Activated CD4-positive, alpha-beta T cell treated with anti-CD3 and anti-CD28 coated beads, Interleukin-2, Interleukin-6, amounts not matched to agents 100 ng/mL and 50 ng/mL, durations not matched to agents 16 hours and 8 hours (primary cell): Measurements from ENCODE around the gene TOR1AIP2.
A peak's percentile ranks its signal among the peaks of the same experiment; 100 is the strongest.

Source experiments
- DNase-seq: peaks from one replicate; pipeline ENCODE4 v3.0.0-alpha.2; 2020

TOR1AIP2 gene

GRCh38 chr1:179877586-179878265 is at the start of gene TOR1AIP2:
TSS of gene TOR1AIP2 (minus strand) at chr1:179877803. CDS start at chr1:179852665, 25,138 bp downstream.
- peak; percentile 94 for DNase-seq

DNA sequence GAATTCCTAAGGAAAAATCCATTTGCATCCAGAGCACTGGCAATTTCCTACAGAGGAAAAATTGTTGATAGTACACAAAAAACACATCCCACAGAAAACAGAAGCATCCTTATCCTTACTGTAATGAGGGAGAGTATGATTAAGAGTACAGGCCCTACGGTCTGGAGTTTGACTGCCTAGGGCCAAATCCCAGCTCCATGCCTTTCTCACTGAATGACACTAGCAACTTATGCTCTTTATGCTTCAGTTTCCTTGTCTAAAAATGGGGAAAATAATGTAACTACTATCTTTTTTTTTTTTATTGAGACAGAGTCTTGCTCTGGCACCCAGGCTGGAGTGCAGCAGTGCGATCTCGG is 49.2 kb upstream of the TOR1AIP2 start:
- DNase-seq: no peak

GRCh38 chr1:179925922-179926849 is 48.6 kb upstream of the TOR1AIP2 start:
- no peak for DNase-seq

GRCh38 chr1:179925302-179925701 is 47.7 kb upstream of the TOR1AIP2 start:
- no peak for DNase-seq

GRCh38 chr1:179924268-179924667 is 46.7 kb upstream of the TOR1AIP2 start:
- no peak for DNase-seq

GRCh38 chr1:179923029-179923428 is 45.4 kb upstream of the TOR1AIP2 start:
- DNase-seq: no peak

- no peak for DNase-seq
These were observed 44.6 kb upstream of the TOR1AIP2 start for GRCh38 chr1:179921981-179922872.

- no peak for DNase-seq
These were observed 43.9 kb upstream of the TOR1AIP2 start for GRCh38 chr1:179921472-179921871.

- DNase-seq: peak; percentile 41
These were observed 40.2 kb upstream of the TOR1AIP2 start for GRCh38 chr1:179917601-179918429.

- no peak for DNase-seq
These were observed 34.2 kb upstream of the TOR1AIP2 start for GRCh38 chr1:179911812-179912211.

DNA sequence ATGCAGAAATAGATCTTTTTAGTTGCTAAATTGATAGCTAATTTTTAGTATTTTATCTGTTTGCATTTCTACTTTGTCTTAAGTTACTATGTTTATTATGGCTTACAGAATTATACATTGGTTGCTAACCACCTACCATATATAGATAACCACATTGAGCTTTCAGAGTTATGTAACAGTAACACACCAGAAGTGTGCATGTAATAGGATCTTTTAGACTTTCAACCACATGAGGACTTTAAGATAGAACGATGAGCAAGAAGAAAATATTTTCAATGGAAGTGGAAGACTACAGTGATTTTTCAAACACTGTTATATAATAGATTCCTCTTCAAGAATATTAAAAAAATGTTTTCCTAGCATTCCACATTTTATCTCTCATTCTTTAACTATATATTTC is 33.3 kb upstream of the TOR1AIP2 start:
- DNase-seq: no peak

- DNase-seq: no peak
These were observed 12.0 kb upstream of the TOR1AIP2 start for GRCh38 chr1:179889589-179889988.

DNA sequence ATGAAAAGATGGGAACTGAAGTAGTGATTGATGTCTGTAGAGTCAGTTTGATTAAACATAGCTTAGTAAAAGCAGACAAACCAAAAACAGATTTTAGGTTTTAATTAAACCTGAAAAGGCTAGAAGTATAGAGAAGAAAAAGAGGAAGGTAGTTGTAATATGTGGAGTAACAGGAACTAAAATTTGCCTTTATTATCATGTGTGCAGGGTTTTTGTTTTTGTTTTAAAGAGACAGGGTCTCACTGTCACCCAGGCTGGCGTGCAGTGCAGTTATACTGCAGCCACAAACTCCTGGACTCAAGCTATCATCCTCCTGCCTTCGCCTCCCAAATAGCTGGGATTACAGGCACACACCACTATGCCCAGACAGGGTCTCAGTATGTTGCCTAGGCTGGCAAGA is 10.5 kb upstream of the TOR1AIP2 start:
- DNase-seq: no peak

GRCh38 chr1:179883745-179884138 is 6.1 kb upstream of the TOR1AIP2 start:
- DNase-seq: peak; percentile 79

DNA sequence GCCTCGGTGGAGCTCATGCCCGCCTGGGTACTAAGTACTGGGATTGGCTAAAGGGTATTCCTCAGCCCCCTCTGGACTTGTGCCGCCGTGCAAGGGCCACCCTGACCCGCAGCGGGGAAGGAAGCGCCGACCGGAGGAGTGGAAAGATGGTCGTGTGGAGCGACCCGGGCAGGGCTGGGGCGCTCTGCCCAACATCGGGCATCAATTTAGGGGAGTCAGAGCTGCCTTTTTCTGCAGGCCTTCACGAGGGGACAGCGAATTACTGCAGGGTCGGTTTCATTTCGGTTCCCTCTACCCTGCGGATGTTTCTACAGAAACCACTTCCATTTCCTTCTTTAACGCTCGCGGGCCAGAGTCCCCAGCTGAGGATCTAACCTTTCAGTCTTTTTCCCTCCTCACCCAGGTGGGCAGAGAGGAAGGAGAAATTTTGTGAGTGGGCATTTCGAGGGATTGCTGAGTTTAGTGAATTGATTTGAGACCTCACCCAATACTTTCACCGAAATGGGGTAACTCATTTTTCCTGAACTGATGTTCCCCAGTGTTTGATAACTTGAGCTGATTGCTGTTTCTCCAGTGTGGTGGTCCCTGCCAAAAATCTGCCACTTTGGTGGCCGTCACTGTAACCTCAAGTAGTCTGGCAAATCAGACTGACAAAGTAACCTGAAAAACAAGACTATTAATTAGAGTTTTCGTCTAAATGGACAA is 5.6 kb upstream of the TOR1AIP2 start:
- no peak for DNase-seq

GRCh38 chr1:179882253-179883039 is 4.8 kb upstream of the TOR1AIP2 start, which contains the start of gene TOR1AIP1:
TSS of gene TOR1AIP1 (plus strand) at chr1:179882285. CDS start at chr1:179882503, 218 bp downstream.
- peak; percentile 98 for DNase-seq

DNA sequence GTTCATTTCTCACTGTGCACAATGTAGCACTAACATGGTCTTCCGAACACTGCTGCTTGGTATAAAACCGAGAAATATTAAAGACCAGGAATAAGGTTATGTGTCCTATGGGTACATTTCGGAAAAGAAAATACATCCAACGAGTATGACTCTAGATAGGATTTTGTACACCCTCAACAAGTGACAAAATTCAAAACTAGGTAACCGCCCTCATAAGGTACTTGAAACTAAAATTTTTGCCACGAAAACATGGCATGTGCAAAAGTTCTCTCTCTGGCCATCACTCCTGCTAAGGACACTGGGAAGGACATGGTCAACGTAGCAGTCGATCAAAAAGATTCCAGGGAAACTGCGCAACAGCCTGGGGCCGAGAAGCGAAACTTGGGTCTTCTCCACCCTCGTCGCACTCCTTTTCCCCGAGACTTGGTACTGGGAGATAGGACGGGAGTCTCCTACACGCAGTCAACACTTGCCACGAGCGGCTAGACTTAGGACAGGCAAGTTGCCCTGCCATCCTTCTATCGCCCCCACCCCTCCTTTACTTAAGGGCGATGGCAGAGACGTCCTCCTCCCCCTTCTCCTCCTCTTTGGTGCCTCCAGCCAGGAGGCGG is 4.1 kb upstream of the TOR1AIP2 start:
- no peak for DNase-seq

DNA sequence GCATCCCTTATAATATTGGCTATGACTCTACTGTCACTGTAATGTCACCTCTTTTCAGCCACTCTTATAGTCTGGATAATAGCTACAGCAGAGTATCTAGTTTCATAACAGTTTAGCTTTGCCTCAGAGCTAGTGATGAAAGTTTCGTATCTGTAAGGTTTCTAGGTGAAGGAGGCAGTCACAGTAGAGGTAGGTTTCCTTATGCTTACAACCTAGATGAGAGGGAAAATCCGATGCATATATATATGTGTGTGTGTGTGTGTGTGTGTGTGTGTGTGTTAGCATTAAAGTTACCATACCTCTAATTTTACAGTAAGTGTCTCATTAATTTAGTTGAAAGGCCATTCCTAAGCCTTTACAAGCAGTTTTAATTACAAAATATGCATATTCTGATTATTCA is 2.2 kb upstream of the TOR1AIP2 start:
- peak; percentile 14 for DNase-seq

DNA sequence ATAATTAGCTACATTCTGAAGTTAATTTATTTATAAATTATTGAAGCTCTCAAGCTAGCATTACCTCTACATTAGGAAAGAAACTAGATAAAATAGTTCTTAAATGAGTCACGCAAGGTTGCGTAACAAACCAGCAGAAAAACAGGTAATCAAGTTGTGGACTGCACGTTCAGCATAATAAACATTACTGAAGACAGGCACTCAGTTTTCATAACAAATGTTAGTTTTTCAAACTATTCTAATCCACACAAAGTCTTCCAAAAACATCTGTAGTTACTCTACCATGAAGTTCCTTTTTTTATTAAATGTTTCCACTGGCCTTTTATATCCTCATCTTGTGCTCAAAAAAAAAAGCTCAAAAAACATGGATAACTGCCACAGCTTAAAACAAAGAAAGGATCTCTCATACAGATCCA is 1.3 kb downstream of the TOR1AIP2 start:
- DNase-seq: peak; percentile 46
